Iris pigment epithelial cell (primary cell): ENCODE results near the gene RPP21.

Experiments used
- DNase-seq: peaks from one replicate; pipeline ENCODE4 v3.0.0-alpha.2; 2011; ENCODE audit warnings: low read depth

Gene RPP21

DNA sequence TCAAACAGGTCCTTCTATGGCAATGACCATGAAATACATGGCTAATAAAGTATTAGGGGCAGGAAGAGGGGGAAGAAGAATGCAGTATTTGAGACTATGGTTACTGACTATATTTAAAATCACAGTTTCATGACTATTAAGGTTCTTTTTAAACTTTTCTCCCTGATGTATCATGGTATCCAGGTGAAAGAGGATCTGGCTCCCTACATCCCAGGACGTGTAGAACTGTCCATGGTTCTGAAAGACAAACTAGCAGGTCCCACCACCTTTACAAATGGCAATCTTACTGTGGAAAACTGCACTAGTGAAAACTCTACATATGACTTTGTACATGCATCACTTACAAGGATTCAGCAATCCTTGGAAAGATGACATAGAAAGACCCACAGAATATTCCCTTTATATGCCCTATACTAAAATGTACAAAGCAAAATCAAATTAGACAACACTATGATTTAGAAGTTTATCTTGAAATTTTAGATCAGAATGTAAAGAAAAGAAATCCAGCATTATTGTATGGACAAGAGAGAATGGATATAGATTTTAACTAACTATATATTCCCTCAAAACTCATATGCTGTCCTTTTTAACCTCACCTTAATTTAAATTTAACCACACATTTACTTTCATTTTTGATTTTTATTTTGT is 33.5 kb downstream of the RPP21 start:
- DNase-seq: peak; percentile 7

- DNase-seq: no peak
Measured at GRCh38 chr6:30380464-30380863, 35.5 kb downstream of the RPP21 start.

- DNase-seq: no peak
Measured at GRCh38 chr6:30386166-30386565, 41.2 kb downstream of the RPP21 start.

DNA sequence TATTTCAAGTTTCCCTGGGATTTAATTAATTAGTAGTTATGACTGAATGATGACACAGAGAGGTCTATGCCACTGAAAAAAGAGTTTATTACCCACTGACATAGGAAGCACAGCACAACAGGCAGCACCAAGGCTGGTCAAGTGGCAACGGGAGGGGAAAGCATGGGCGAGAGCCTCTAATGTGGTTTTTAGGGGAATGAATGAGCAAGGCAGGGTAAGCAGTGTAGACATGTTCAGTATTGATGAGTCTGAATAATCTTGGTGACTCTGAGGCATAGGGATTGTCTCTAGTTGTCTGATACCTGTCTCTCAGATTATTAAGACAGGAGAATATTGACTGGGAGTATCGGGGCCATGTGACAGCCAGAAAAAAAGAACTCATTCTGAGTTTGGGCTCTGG is 46.3 kb downstream of the RPP21 start:
- DNase-seq: no peak

- DNase-seq: no peak
Measured at GRCh38 chr6:30394139-30394538, 49.2 kb downstream of the RPP21 start.
